ENCODE data around the gene KLF7.

DNA sequence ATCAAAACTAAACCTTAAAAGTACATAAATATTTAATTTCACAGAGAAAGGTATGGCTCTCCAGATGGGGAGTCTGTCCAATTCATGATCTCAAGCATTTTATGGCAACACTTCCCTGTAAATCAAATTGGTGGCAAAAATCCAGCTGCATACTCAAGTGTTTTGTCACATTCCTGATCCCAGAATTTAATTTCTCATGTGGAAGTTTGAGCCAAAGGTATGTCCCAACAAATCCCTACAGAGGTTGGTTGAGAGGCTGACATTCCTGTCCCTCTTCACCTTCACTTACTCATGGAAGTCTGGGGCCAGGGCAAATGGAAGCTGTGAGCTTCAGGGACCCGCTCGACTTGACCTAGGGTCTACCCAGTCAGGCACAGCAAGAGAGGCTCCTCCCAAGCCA lies 17.7 kb downstream of the KLF7 start:
- TF ChIP-seq CTCF (IDR thresholded peaks at IDR 0.05; ENCODE audit: poor library complexity, severe bottlenecking), result no peak
- TF ChIP-seq TAF1 (IDR thresholded peaks at IDR 0.05; ENCODE audit: low read depth), result no peak
